ENCODE results near the gene XXYLT1. TPM values are rescaled to one million over a fixed set of nuclear protein-coding genes. Genes with fewer than 3 reads are reported as not detected.
A peak's percentile ranks its signal among the peaks of the same experiment; 100 is the strongest.

The XXYLT1 gene
- polyA plus RNA-seq, 1 donor (not counting 4 experiments of a cell fraction or from before 2014, with no cell fraction given): 11.1 TPM

DNA sequence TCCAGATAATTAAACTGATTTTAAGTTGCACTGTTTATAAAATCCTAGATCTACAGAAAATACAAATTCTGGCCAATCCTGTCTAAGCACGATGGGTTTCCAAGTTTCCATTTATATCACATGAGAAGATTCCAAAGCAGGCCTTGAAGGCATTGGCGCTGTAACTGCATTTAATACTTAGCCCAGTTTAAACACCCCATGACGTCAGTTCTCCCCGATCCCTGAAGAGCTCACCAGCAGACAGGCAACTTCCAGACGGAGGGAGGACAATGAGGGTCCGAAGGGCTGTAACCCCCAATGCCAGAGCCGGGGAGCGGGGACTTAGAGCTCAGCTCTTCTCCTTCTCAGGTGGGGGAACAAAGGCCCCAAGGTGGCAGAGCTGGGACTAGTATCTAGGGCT is 117.3 kb downstream of the XXYLT1 start:
- no peaks in the 10 kb centered on the region for H4K20me1 ChIP-seq (ENCODE audit: control insufficient read depth, extremely low read depth, insufficient read depth, low read length)
- peak overlapping the region; percentile 3 for H3K9ac ChIP-seq (ENCODE audit: control insufficient read depth, extremely low read depth, insufficient read depth, low read length)
- peaks cover 33% of the 10 kb centered on the region for H3K4me1 ChIP-seq (ENCODE audit: control insufficient read depth, extremely low read depth, insufficient read depth, low read length)
- FAIRE-seq (no peak), DNase-seq (ENCODE audit: low read depth, low spot score) (no peak)
- no peaks in the 10 kb centered on the region for H3K9me1 ChIP-seq (ENCODE audit: control insufficient read depth, extremely low read depth, insufficient read depth, low read length)
- no peak for TF ChIP-seq EZH2 (IDR thresholded peaks at IDR 0.05; ENCODE audit: low read length)
- TF ChIP-seq, protein P1, sequence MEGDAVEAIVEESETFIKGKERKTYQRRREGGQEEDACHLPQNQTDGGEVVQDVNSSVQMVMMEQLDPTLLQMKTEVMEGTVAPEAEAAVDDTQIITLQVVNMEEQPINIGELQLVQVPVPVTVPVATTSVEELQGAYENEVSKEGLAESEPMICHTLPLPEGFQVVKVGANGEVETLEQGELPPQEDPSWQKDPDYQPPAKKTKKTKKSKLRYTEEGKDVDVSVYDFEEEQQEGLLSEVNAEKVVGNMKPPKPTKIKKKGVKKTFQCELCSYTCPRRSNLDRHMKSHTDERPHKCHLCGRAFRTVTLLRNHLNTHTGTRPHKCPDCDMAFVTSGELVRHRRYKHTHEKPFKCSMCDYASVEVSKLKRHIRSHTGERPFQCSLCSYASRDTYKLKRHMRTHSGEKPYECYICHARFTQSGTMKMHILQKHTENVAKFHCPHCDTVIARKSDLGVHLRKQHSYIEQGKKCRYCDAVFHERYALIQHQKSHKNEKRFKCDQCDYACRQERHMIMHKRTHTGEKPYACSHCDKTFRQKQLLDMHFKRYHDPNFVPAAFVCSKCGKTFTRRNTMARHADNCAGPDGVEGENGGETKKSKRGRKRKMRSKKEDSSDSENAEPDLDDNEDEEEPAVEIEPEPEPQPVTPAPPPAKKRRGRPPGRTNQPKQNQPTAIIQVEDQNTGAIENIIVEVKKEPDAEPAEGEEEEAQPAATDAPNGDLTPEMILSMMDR (optimal IDR thresholded peaks at IDR 0.05 in 1 of 3, IDR thresholded peaks at IDR 0.05 in 1 of 3, conservative IDR thresholded peaks at IDR 0.05 in 1 of 3; ENCODE audit: extremely low read depth in 1 of 3, insufficient read depth in 2 of 3, low read length in 3 of 3): no peak
- H3K79me2 ChIP-seq (ENCODE audit: control insufficient read depth, insufficient read depth, low read length): no peaks in the 10 kb centered on the region
- H3K36me3 ChIP-seq (ENCODE audit: control insufficient read depth in 2 of 2, extremely low read depth in 1 of 2, insufficient read depth in 2 of 2, low read length in 2 of 2): no peaks in the 10 kb centered on the region
- dilution Hi-C loops (cut with MboI; ENCODE audit: extremely low pct_ligation_motif_present, low sequenced_read_pairs): no loop called here
- no peak overlapping the region for H3K4me3 ChIP-seq (ENCODE audit: control insufficient read depth in 2 of 3, extremely low read depth in 1 of 3, insufficient read depth in 2 of 3, low read depth in 1 of 3, low read length in 3 of 3)
- H2AFZ ChIP-seq (ENCODE audit: control insufficient read depth, low read length): no peak overlapping the region
- peak overlapping the region; percentile 17 for H3K4me2 ChIP-seq (ENCODE audit: control insufficient read depth, extremely low read depth, insufficient read depth, low read depth, low read length)
- H3K27ac ChIP-seq (ENCODE audit: control insufficient read depth, insufficient read depth, low read length): peak overlapping the region; percentile 13
- no peaks in the 10 kb centered on the region for H3K9me3 ChIP-seq (ENCODE audit: control insufficient read depth, low read depth, low read length)
- H3K27me3 ChIP-seq (ENCODE audit: control insufficient read depth, extremely low read depth, insufficient read depth, low read length): no peaks in the 10 kb centered on the region

DNA sequence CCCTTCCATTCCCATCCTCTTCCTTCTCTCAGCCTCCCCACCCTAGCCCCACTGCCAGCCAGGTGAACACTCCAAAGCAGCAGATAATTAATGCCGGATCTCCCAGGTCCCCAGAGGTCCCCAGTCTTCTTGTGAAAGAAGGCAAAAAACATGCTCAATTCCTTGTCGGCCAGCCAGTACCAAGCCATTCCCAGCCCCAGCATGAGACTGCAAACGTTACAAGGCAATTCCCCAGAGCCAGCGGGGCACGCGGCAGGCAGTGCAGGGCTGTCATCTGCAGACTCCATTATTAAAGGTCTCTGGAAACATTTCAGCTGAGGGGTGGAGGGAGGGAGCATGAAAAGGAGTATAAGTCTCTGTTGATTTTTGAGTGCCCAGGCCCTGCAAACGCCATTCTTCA is 117.8 kb downstream of the XXYLT1 start:
- no peak for FAIRE-seq
- no peak overlapping the region for H2AFZ ChIP-seq (ENCODE audit: control insufficient read depth, low read length)
- TF ChIP-seq EZH2 (IDR thresholded peaks at IDR 0.05; ENCODE audit: low read length): no peak
- TF ChIP-seq, protein P1 (optimal IDR thresholded peaks at IDR 0.05 in 1 of 3, IDR thresholded peaks at IDR 0.05 in 1 of 3, conservative IDR thresholded peaks at IDR 0.05 in 1 of 3; ENCODE audit: extremely low read depth in 1 of 3, insufficient read depth in 2 of 3, low read length in 3 of 3): no peak

More for the DNA sequence above, 117.8 kb downstream of the XXYLT1 start:
- H4K20me1 ChIP-seq (ENCODE audit: control insufficient read depth, extremely low read depth, insufficient read depth, low read length): no peaks in the 10 kb centered on the region
- H3K9me3 ChIP-seq (ENCODE audit: control insufficient read depth, low read depth, low read length): no peaks in the 10 kb centered on the region
- DNase-seq (ENCODE audit: low read depth, low spot score): no peak
- H3K9ac ChIP-seq (ENCODE audit: control insufficient read depth, extremely low read depth, insufficient read depth, low read length): no peak overlapping the region
- dilution Hi-C loops (cut with MboI; ENCODE audit: extremely low pct_ligation_motif_present, low sequenced_read_pairs): no loop called here
- H3K4me3 ChIP-seq (ENCODE audit: control insufficient read depth in 2 of 3, extremely low read depth in 1 of 3, insufficient read depth in 2 of 3, low read depth in 1 of 3, low read length in 3 of 3): no peak overlapping the region
- peaks cover 33% of the 10 kb centered on the region for H3K4me1 ChIP-seq (ENCODE audit: control insufficient read depth, extremely low read depth, insufficient read depth, low read length)
- no peaks in the 10 kb centered on the region for H3K79me2 ChIP-seq (ENCODE audit: control insufficient read depth, insufficient read depth, low read length)
- no peak overlapping the region for H3K27ac ChIP-seq (ENCODE audit: control insufficient read depth, insufficient read depth, low read length)
- H3K9me1 ChIP-seq (ENCODE audit: control insufficient read depth, extremely low read depth, insufficient read depth, low read length): no peaks in the 10 kb centered on the region
- no peaks in the 10 kb centered on the region for H3K36me3 ChIP-seq (ENCODE audit: control insufficient read depth in 2 of 2, extremely low read depth in 1 of 2, insufficient read depth in 2 of 2, low read length in 2 of 2)
- peak overlapping the region; percentile 17 for H3K4me2 ChIP-seq (ENCODE audit: control insufficient read depth, extremely low read depth, insufficient read depth, low read depth, low read length)
- no peaks in the 10 kb centered on the region for H3K27me3 ChIP-seq (ENCODE audit: control insufficient read depth, extremely low read depth, insufficient read depth, low read length)
